Islet of Langerhans (tissue), 1 donor: ENCODE measurements around the gene CTNNB1.

Experiments
- FAIRE-seq: peaks from one replicate; lab custom pipeline; 2011; peaks lifted over from hg19 to GRCh38; lab: Jason Lieb, UNC

Gene CTNNB1

GRCh38 chr3:41198950-41199865, at the start of gene CTNNB1:
Gene CTNNB1, plus strand, starts transcription at chr3:41199505. Its CDS starts 24,564 bp downstream, at chr3:41224069.
- FAIRE-seq, result no peak

GRCh38 chr3:41155834-41156233, 43.5 kb upstream of the CTNNB1 start:
- FAIRE-seq, result no peak

GRCh38 chr3:41158947-41159346, 40.4 kb upstream of the CTNNB1 start:
- FAIRE-seq, result no peak

GRCh38 chr3:41159588-41160189, 39.6 kb upstream of the CTNNB1 start:
- FAIRE-seq, result no peak

- no peak for FAIRE-seq
Observed at GRCh38 chr3:41162541-41162940, 36.8 kb upstream of the CTNNB1 start.

- FAIRE-seq, result no peak
Observed at GRCh38 chr3:41163006-41163405, 36.3 kb upstream of the CTNNB1 start.

GRCh38 chr3:41163421-41163820, 35.9 kb upstream of the CTNNB1 start:
- FAIRE-seq, result no peak

GRCh38 chr3:41164777-41165176, 34.5 kb upstream of the CTNNB1 start:
- no peak for FAIRE-seq

GRCh38 chr3:41167722-41168497, 31.4 kb upstream of the CTNNB1 start:
- FAIRE-seq, result no peak

GRCh38 chr3:41169023-41169422, 30.3 kb upstream of the CTNNB1 start:
- FAIRE-seq, result no peak

GRCh38 chr3:41173926-41174885, 25.1 kb upstream of the CTNNB1 start:
- FAIRE-seq, result no peak

GRCh38 chr3:41175365-41175764, 23.9 kb upstream of the CTNNB1 start:
- no peak for FAIRE-seq

GRCh38 chr3:41176596-41176995, 22.7 kb upstream of the CTNNB1 start:
- FAIRE-seq, result no peak

GRCh38 chr3:41178576-41178975, 20.7 kb upstream of the CTNNB1 start:
- no peak for FAIRE-seq

GRCh38 chr3:41180396-41180795, 18.9 kb upstream of the CTNNB1 start:
- FAIRE-seq, result no peak

GRCh38 chr3:41182504-41183059, 16.7 kb upstream of the CTNNB1 start:
- FAIRE-seq, result no peak

GRCh38 chr3:41184394-41184793, 14.9 kb upstream of the CTNNB1 start:
- no peak for FAIRE-seq

- no peak for FAIRE-seq
Observed at GRCh38 chr3:41186297-41186696, 13.0 kb upstream of the CTNNB1 start.

GRCh38 chr3:41188306-41188705, 11.0 kb upstream of the CTNNB1 start:
- FAIRE-seq, result no peak

- FAIRE-seq, result no peak
Observed at GRCh38 chr3:41190509-41191284, 8.6 kb upstream of the CTNNB1 start.

- FAIRE-seq, result no peak
Observed at GRCh38 chr3:41192885-41193284, 6.4 kb upstream of the CTNNB1 start.
